ENCODE data around the gene RALGPS1.

Gene RALGPS1

DNA sequence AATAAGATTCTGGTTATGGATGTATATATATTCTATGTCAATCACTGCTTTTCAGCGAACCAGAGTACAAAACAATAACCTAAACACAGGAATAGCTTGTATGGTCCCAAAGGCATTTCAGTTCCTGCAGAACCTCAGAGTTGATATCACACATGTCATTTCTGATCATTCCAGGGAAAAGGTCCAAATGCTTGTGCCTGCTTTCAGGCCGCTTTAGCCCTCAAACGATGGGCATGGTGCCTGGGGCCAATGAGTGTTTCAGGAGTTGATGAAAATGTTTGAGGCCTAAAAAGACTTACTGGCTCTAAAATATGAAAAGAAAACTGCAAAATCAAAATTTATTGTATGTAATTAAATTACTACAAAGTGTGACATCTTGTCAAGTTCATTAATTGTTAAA is 185.1 kb downstream of the RALGPS1 start:
- no peak for DNase-seq (ENCODE audit: low read depth)

DNA sequence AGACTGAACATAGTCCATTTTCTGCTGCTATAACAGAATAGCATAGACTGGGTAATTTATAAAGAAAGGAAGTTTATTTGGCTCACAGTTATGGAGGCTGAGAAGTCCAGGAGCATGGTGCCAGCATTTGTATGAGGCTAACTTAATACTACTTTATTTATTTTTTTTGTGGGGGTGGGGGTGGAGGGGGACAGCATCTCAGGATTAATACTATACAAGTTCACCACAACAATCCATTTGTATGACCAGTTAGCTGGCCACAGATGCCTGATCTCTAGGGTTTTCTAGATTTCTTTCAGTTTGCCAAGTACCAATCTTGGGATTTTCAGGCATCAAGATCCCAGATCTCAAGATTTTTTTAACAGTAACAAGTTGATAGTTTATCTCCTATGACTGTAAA is 187.6 kb downstream of the RALGPS1 start:
- DNase-seq (ENCODE audit: low read depth), result peak; percentile 37

DNA sequence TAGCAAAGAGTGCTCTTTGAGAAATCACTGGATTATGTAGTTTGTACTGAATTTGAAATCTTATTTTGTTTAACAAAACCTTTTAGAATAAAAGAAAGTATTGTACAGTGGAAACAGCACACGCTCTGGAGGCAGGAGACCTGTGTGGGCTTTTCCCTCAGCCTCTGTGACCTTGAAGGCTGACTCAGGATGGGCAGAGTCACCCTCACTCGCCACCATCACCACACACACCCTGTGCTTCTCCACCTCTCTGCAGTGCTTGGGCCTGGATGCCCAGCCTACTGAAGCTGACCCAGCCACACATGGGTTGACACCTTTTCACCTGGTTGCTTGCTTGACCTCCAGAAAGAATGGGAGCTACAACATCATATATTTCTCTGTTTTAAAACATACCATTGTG is 188.2 kb downstream of the RALGPS1 start:
- no peak for DNase-seq (ENCODE audit: low read depth)

- peak; percentile 40 for DNase-seq (ENCODE audit: low read depth)
These were observed 190.2 kb downstream of the RALGPS1 start for GRCh38 chr9:127104581-127105311.

DNA sequence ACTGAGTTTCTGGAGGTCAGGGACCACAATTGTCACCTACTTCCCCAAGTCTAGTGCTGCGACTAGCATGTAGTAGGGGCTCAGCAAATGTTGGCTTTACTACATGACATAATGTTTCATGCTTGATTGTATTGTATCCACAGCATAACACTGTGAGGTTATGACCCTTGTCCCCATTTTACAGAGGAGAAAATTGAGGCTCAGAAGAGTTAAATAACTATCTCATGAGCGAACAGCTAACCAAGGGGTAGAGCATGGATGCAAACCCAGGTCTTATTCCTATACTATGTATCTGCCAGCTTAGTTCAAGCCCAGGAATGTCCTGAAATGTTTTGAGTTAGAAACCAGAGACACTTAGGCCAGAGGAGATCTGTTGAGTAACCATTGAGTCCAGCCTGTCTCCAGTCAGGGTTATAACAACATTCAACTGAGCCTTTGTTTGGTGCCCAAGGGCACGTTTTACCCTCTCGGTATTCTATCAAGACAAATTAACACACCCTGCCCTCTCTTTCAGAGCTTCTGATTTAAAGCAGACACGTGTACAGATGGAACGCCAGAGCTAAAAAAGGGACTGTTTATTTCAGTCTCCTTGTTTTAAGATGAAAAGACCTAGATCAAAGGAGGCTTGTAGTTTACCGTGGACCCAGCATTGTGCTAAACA is 191.4 kb downstream of the RALGPS1 start:
- peak; percentile 72 for DNase-seq (ENCODE audit: low read depth)

DNA sequence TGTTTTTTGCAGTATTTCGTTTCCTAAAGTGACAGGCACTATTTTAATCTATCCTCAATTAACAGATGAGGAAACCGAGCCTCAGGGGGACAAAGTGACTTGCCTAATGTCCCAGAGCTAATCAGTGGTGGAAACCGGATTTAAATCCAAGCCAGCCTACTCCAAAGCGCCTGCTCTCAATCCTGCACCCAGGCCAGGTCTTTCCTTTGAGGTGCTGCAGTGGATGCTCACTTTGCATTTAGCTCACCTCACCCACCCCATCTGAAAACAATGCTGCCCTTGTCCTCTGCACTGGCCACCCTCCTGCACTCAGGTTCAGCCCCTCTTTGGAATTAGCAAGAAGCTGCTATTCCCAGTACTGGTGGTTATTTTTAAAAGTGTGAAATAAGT is 191.9 kb downstream of the RALGPS1 start:
- no peak for DNase-seq (ENCODE audit: low read depth)

- DNase-seq (ENCODE audit: low read depth), result no peak
These were observed 192.8 kb downstream of the RALGPS1 start for GRCh38 chr9:127107171-127107928.

DNA sequence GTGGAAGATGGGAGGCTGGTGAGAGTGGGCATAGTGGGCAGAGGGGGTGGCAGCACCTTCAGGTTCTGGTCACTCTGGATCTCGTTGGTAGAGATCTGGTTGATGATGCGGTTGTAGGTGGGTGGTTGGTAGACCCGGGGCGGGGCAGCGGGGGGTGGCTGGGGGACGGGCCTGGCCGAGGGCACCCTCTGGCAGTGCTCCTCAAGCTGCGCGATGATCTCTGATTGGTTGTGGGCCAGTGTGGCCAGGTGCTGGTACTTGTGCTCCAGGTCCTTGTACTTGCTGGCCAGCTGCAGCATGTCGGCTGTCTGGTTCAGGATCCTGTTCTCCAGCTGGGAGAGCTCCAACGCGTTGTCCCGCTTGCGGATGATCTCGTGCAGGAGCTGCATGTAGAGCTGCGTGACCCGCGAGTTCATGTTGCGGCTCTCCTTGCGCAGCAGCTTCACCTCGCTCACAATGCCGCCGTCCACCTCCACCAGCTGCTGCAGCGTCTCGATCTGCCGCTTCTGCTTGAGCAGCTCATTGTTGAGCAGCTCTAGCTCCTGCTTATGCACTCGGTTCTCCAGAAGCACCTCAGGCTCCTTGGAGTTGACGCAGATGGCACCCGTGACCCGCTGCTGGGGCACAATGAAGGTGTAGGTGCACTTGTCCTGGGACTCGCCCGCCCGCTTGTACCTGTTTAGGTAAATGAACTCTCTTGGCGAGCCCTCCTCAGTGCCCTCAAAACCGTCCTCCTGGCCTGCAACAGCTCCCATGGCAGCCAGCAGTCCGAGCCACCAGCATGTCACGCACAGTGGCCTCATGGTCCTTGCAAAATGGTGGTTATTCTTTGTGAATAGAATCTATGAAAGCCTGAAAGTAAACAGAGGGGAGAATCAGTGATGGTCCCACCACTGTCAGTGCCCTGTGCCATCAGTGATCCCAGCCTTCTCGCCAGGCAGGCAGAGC is 193.6 kb downstream of the RALGPS1 start:
- DNase-seq (ENCODE audit: low read depth), result no peak

DNA sequence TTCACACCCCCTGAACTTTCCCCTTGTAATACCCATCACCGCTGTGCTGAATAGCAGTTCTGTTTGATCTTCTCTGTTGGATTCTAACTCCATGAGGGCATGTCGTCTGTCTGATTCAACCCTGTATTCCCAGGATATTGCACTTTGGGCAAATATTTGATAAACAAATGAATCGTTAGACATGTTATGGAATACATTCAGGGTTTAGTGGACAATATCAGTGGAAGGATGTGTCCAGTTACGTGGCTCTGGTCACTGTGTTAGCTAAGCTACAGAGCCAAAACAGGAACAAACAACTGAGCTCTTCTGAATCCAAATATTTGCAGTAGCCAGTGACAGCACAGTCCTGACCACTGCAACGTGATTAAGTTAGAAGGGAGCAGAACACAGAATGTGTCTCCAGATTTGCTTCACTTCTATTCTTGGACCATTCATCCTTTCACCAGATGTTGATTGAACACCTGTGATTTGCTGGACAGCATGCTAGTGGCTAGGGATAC is 194.7 kb downstream of the RALGPS1 start:
- DNase-seq (ENCODE audit: low read depth), result no peak

DNA sequence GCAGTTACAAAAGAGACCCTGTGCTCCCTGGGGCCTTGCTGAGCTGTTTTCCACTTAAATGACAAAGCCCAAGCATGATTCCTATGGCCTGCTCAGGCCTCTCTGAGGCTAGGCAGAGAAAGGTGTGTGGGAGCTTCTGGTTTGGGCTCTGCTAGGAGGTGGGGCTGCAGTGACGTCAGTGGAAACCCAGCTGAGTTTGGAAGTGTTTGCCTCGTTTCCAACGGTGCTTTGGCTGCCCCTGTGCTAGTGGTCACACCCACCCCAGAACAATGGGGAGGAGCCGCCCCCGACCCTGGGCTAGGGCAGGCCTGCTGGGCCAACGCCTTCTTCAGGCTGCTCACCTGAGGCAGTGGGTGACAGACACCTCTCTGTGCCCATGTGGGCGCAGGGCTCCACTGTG is 197.5 kb downstream of the RALGPS1 start:
- DNase-seq (ENCODE audit: low read depth), result no peak

DNA sequence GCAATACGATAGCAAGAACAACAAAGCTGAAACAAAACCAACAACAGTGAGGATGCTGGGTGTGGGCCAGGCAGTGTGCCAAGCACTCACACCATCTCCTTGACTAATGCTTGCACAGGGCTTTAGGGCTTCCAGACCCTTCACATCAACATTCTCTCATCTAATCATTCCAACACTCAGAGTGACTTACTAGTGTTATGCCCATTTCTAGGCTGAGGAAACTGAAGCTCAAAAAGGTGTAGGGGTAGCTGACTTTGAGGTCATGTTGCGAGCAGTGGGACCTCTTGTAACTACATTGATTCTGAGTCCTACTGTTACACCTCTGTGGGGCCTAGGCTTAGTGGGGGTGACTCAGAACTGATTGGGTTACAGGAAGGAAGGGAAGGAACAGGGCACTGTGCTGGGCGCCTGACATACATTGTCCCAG is 198.2 kb downstream of the RALGPS1 start:
- DNase-seq (ENCODE audit: low read depth), result no peak

GRCh38 chr9:127113191-127113972 is 198.8 kb downstream of the RALGPS1 start:
- no peak for DNase-seq (ENCODE audit: low read depth)

GRCh38 chr9:127114606-127115005 is 200.0 kb downstream of the RALGPS1 start:
- no peak for DNase-seq (ENCODE audit: low read depth)

DNA sequence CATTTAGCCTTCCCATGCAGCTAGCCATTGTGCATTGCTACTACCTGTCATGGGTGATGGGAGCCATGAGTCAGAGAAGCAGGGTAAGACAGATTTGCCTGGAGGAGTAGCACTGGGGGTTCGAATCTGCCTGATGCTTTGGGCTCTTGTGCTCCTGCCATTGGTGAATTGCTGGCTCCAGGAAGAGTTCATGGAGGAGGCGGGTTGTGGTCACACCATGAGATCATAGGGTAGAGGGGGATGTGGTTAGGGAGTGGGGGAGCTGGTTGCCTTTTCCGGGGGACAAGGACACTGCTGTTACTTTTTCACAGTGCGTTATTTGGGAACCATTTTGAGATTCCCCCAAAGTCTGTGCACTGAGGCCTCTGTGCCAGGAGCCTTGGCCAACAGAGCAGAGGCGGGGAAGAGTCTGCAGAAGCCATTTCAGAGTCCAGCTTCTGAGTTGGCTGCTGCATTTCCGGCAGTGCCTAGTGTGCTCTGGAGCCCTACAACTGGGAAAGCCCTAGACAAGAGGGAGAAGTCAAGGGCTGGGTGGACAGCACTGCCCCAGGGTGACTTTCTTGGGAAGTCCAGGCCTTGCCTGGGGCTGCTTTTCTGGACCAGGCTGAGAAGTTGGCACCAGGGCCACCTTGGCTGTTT is 201.6 kb downstream of the RALGPS1 start:
- no peak for DNase-seq (ENCODE audit: low read depth)

- peak; percentile 37 for DNase-seq (ENCODE audit: low read depth)
These were observed 202.4 kb downstream of the RALGPS1 start for GRCh38 chr9:127116957-127117356.

DNA sequence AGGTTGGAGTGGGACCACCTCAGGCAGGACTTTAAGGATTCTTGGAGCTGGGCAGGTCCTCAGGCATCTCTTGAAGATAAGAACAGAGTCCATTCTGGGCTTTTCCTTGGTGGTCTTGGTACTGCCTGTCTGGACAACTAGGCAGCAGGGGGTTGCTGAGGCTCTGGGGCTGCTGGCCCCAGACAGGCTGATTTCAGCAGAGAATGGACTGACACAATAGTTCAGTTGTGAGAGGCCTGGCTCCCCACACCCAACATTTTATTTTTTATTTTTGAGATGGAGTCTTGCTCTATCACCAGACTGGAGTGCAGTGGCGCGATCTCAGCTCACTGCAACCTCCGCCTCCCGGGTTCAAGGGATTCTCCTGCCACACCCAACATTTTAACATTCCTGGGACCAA is 203.2 kb downstream of the RALGPS1 start:
- DNase-seq (ENCODE audit: low read depth), result no peak

DNA sequence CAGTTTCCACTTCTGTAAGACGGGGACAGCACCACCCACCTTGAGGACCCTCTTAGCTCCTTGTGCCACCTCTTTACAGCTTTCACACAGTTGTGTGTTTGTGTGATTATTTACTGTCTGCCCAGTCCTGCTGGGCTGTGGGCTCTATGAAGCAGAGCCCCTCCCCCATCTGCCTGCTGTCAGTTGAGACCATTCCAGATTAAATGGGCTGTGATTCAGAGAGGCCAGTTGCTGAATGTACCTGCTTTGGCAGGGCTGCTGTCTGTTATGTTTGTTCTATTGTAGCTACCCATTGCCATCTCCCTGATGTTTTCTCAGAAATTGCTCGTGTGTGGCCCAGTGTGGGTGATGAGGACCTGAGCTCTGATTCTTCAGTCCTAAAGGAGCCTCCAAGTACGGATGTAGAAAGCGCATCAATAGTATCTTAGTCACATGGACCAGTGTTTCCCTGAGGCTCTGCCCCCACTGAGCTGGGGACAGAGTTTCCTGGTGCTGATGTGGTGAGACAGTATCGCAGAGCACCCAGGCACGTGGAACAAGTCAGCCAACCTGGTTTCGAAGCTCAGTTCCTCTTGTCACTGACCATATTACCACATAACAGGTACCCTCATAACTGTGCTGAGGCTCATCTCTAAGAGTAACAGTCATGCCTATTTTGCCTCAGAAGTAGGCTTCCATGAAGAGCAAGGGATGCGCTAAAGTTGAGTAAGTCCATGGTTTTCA is 204.2 kb downstream of the RALGPS1 start:
- DNase-seq (ENCODE audit: low read depth), result no peak

GRCh38 chr9:127119320-127119709 is 204.7 kb downstream of the RALGPS1 start:
- no peak for DNase-seq (ENCODE audit: low read depth)

DNA sequence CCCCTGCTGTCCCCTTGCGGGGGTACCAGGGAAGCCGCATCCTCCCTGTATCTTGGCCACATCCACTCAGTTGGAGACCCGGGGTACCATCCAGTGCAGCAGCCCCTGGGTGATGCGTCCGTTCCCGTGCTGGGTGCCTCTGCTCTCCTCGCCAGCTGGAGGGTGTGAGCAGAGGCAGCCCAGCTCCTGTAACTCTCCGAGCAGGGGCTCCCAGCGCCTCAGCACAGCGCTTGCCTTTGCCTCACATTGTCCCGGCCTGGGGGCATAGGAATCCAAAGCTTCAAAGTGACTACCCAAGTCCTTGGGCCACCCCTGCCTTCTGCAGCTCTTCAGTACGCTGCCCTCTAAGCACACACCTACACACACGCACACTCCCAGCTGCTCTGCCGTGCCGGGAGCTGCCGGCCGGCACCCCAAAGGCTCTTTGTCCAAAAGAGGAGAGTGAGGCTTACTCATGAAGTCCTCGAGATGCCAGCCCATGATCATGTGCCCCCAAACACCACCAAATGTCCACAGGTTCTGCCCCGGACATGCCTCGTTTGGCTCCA is 207.1 kb downstream of the RALGPS1 start:
- peak; percentile 44 for DNase-seq (ENCODE audit: low read depth)
